ENCODE measurements around the gene BRSK1.

DNA sequence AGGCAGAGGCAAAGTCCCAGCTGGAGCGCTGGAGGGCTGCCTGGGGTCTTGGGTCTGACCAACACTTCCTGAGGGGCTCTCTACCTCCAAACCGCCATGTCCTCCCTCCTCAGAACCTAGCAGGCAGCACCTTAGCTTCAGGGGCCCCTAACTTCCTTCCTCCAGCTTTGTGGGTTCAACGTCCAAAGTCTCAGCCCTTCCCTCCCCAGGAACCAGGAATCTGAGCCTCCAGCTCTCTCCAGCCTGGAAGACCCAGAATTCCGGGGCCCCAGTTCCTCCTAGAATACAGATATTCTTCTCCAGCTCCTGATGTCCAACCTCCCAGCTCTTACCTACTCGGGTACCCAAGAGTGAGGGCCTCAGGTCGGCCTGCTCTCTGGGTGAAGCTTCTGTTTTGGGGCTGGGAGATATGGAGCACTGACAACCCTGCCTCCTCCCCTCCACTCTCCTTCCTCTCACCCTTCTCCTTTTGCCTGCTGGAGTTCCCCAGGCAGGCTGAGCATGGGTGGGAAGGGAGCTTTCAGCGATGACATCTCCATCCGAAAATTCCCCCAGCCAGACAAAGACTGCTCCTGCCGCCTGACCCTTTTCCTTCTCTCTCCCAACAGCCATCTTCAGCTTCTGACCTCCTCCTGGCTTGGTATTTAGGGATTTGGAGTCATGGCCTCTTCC, 37.8 kb downstream of the BRSK1 start:
- TF ChIP-seq ELF4 (IDR thresholded peaks at IDR 0.05) (no peak), TARDBP (IDR thresholded peaks at IDR 0.05) (no peak), ARNT (IDR thresholded peaks at IDR 0.05) (no peak)
